Psoas muscle (tissue), 8 donors: ENCODE results near the gene TRAPPC4. TPM values are rescaled to one million over a fixed set of nuclear protein-coding genes. Genes with fewer than 3 reads are reported as not detected.

Experiments
- ATAC-seq, 4 donors: fragments of 200-7000 bp; cut with Tn5 transposase; one replicate each; pipeline ENCODE4 v1.9.1; 2020; ENCODE audit warnings: moderate library complexity in 3 of 4, mild to moderate bottlenecking in 2 of 4
- DNase-seq, 2 donors: peaks; one replicate each; pipeline ENCODE4 v3.0.0-alpha.2; 2020
- H3K27ac ChIP-seq: fragments of 200-600 bp; one replicate; pipeline ENCODE4 v1.8.0; 2022
- H3K27me3 ChIP-seq, 3 donors: fragments of 200-600 bp in 1 of 3; one replicate each; pipeline versions ENCODE4 v1.6.1 to v1.8.0; 2013 to 2022; ENCODE audit warnings: low read length in 2 of 3, mild to moderate bottlenecking in 2 of 3, moderate library complexity in 1 of 3; ENCODE audit not compliant: insufficient read depth in 3 of 3
- H3K36me3 ChIP-seq, 2 donors: fragments of 200-600 bp in 1 of 2; one replicate each; pipeline versions ENCODE4 v1.6.1 to v1.8.0; 2013 to 2022; ENCODE audit warnings: low read depth in 1 of 2, mild to moderate bottlenecking in 1 of 2, moderate library complexity in 1 of 2; ENCODE audit not compliant: insufficient read depth in 1 of 2
- H3K4me1 ChIP-seq: fragments of 200-600 bp; one replicate; pipeline ENCODE4 v1.8.0; 2022
- H3K4me3 ChIP-seq: fragments of 200-600 bp; one replicate; pipeline ENCODE4 v1.8.0; 2022; ENCODE audit warnings: mild to moderate bottlenecking
- H3K9me3 ChIP-seq: fragments of 200-600 bp; one replicate; pipeline ENCODE4 v1.8.0; 2022
- CTCF ChIP-seq: fragments of 200-600 bp; IDR thresholded peaks from one replicate; pipeline ENCODE4 v1.8.0; 2022; ENCODE audit warnings: antibody characterized with exemption
- WGBS, 3 donors: extraction: QIAGEN DNeasy Blood & Tissue Kit; methylation state at CpG; one replicate each; pipeline versions ENCODE4 v1.1.6 to v1.1.7; 2013; 5-methylcytosine and 5-hydroxymethylcytosine counted together
- intact Hi-C, 2 donors: fragments of 100-400 bp; cut with DNase I; formaldehyde crosslinking; loops; one replicate each; pipeline versions ENCODE4 v1.11.0 to v1.14.2; 2022
- polyA plus RNA-seq, 3 donors: library from polyadenylated mRNA; stranded (reverse); fragments of 200-250 nt; gene quantifications; one replicate each; pipeline ENCODE4 v1.2.3, GENCODE V29; 2013
- total RNA-seq, 4 donors: library from RNA; stranded (reverse); fragmentation: NEBNext Ultra II Directional in 2 of 4; extraction: Animal tissue kit (Norgen Biotek cat#: 25700) in 2 of 4; gene quantifications; one replicate each; pipeline versions ENCODE4 v1.2.1 to v1.2.4, GENCODE V29; 2021 to 2023
- donor health status: healthy with polysubstance abuse.
- donor health status: DM: no; HTN: no; CAD: no; lungs with moderate emphysema.
- donor health status: Bipolar disorder and iron deficiency.
- donor health status: healthy.
- donor health status: DM: yes; HTN: yes; CAD: no.
- donor health status: DM: no; HTN: no; CAD: no.
- donor health status: DM: no; HTN: no; CAD: no.
- donor health status: DM: yes; HTN: yes; CAD: no.

TRAPPC4 gene
- total and polyA plus RNA-seq, 7 donors, result 39.0 to 99.5 (median 54.8) TPM

- H3K27ac ChIP-seq, result peak overlapping the region; percentile 93
- H3K27me3 ChIP-seq, result no peaks in the 10 kb centered on the region
- peaks cover 0 to 59% of the 10 kb centered on the region in 2 donors for H3K36me3 ChIP-seq
- no peak for TF ChIP-seq CTCF
- H3K4me3 ChIP-seq, result no peak overlapping the region
- no peak for ATAC-seq
- H3K4me1 ChIP-seq, result peaks cover 82% of the 10 kb centered on the region
- intact Hi-C loops, result no loop called here
- WGBS, 3 donors, result 79 to 97% (median 81%) methylated on average over 5 of the region's 5 CpGs
- no peaks in the 10 kb centered on the region for H3K9me3 ChIP-seq
- no peak for DNase-seq
Observed at GRCh38 chr11:119025541-119025940, 7.0 kb downstream of the TRAPPC4 start.

GRCh38 chr11:119025978-119026766 is 7.6 kb downstream of the TRAPPC4 start:
- no peak for TF ChIP-seq CTCF
- intact Hi-C loops, result no loop called here
- peaks cover 0 to 53% of the 10 kb centered on the region in 2 donors for H3K36me3 ChIP-seq
- DNase-seq, result no peak
- peak overlapping the region; percentile 2 for H3K4me3 ChIP-seq
- no peaks in the 10 kb centered on the region for H3K27me3 ChIP-seq
- WGBS, 3 donors, result 49 to 84% (median 49%) methylated on average over 16 of the region's 16 CpGs
- peaks cover 76% of the 10 kb centered on the region for H3K4me1 ChIP-seq
- peak overlapping the region; percentile 93 for H3K27ac ChIP-seq
- H3K9me3 ChIP-seq, result no peaks in the 10 kb centered on the region
- peak in 2 of 4 donors; percentile 12 to 16 for ATAC-seq

- WGBS, 3 donors, result 92 to 100% (median 97%) methylated on average over 2 of the region's 2 CpGs
- H3K9me3 ChIP-seq, result no peaks in the 10 kb centered on the region
- peak overlapping the region; percentile 2 for H3K4me3 ChIP-seq
- H3K4me1 ChIP-seq, result peaks cover 70% of the 10 kb centered on the region
- H3K27ac ChIP-seq, result peak overlapping the region; percentile 93
- ATAC-seq (no peak), DNase-seq (no peak)
- H3K27me3 ChIP-seq, result no peaks in the 10 kb centered on the region
- intact Hi-C loops, result no loop called here
- peaks cover 0 to 45% of the 10 kb centered on the region in 2 donors for H3K36me3 ChIP-seq
- TF ChIP-seq CTCF, result no peak
Observed at GRCh38 chr11:119026970-119027369, 8.4 kb downstream of the TRAPPC4 start.

GRCh38 chr11:119027561-119028345 is 9.2 kb downstream of the TRAPPC4 start:
- H3K36me3 ChIP-seq, result peaks cover 0 to 37% of the 10 kb centered on the region in 2 donors
- H3K4me3 ChIP-seq, result peak overlapping the region; percentile 95
- H3K27me3 ChIP-seq, result no peaks in the 10 kb centered on the region
- no peaks in the 10 kb centered on the region for H3K9me3 ChIP-seq
- TF ChIP-seq CTCF, result no peak
- 34 to 68% (median 44%) methylated on average over 9 of the region's 9 CpGs for WGBS, 3 donors
- peaks cover 65% of the 10 kb centered on the region for H3K4me1 ChIP-seq
- peak overlapping the region; percentile 93 for H3K27ac ChIP-seq
- peak; percentile 37 to 74 for DNase-seq
- ATAC-seq, result peak; percentile 45 to 67 (median 58)
- intact Hi-C loops, result no loop called here
